Right cardiac atrium (tissue), 5 donors: ENCODE data around the gene AGAP1. TPM values are rescaled to one million over a fixed set of nuclear protein-coding genes. Genes with fewer than 3 reads are reported as not detected.

Experiments used
- ATAC-seq, 2 donors: fragments of 200-7000 bp; cut with Tn5 transposase; one replicate each; pipeline versions ENCODE4 v1.8.0 to v1.9.1; 2020; ENCODE audit warnings: moderate library complexity in 2 of 2, mild to moderate bottlenecking in 1 of 2
- DNase-seq, 3 donors: peaks; one replicate each; pipeline ENCODE4 v3.0.0-alpha.2; 2020
- H3K27ac ChIP-seq: one replicate; pipeline ENCODE4 v1.5.1; 2013; ENCODE audit warnings: mild to moderate bottlenecking, low read length, control low read depth, moderate library complexity
- H3K27me3 ChIP-seq: one replicate; pipeline ENCODE4 v1.6.1; 2013; ENCODE audit not compliant: control insufficient read depth, insufficient read depth
- H3K4me1 ChIP-seq: one replicate; pipeline ENCODE4 v1.6.1; 2013; ENCODE audit warnings: low read length; ENCODE audit not compliant: control insufficient read depth, insufficient read depth
- H3K4me3 ChIP-seq: one replicate; pipeline ENCODE4 v1.5.1; 2013; ENCODE audit warnings: low read length, control low read depth
- H3K9me3 ChIP-seq: one replicate; pipeline ENCODE4 v1.6.1; 2013; ENCODE audit warnings: low read length; ENCODE audit not compliant: control insufficient read depth
- WGBS: extraction: QIAGEN DNeasy Blood & Tissue Kit; methylation state at CpG from one replicate; pipeline ENCODE4 v1.1.7; 2013; 5-methylcytosine and 5-hydroxymethylcytosine counted together
- intact Hi-C, 4 donors: fragments of 100-400 bp; cut with DNase I; formaldehyde crosslinking; loops; one replicate each; pipeline versions ENCODE4 v1.11.0 to v1.14.0; 2022 to 2023
- polyA plus RNA-seq: library from polyadenylated mRNA; stranded (reverse); fragments of 200-250 nt; gene quantifications from one replicate; pipeline ENCODE4 v1.2.3, GENCODE V29; 2013
- total RNA-seq, 4 donors: library from RNA; stranded (reverse); fragmentation: NEBNext Ultra II Directional; extraction: Animal tissue kit (Norgen Biotek cat#: 25700); gene quantifications; one replicate each; pipeline ENCODE4 v1.2.1, GENCODE V29; 2021
- donor health status: healthy with polysubstance abuse.
- donor health status: DM: no; HTN: yes; CAD: no.
- donor health status: DM: no; HTN: no; CAD: no.
- donor health status: DM: no; HTN: yes; CAD: no; lungs with severe emphysema.
- donor health status: DM: yes; HTN: yes; CAD: no.

The AGAP1 gene
- total and polyA plus RNA-seq, 5 donors: 10.5 to 25.3 (median 22.6) TPM

GRCh38 chr2:235961711-235962110 is 467.9 kb downstream of the AGAP1 start:
- Histone ChIP-seq H3K27ac (no peak overlapping the region), H3K4me3 (no peak overlapping the region), H3K27me3 (no peaks in the 10 kb centered on the region), H3K4me1 (no peaks in the 10 kb centered on the region), H3K9me3 (no peaks in the 10 kb centered on the region)
- 98% methylated on average over 12 of the region's 12 CpGs for WGBS
- DNase-seq (no peak), ATAC-seq (no peak)
- intact Hi-C loops: no loop called here

- 91% methylated on average over 17 of the region's 17 CpGs for WGBS
- Histone ChIP-seq H3K9me3 (no peaks in the 10 kb centered on the region), H3K4me3 (no peak overlapping the region), H3K27ac (no peak overlapping the region), H3K27me3 (no peaks in the 10 kb centered on the region), H3K4me1 (no peaks in the 10 kb centered on the region)
- intact Hi-C loops: no loop called here
- no peak for ATAC-seq
- no peak for DNase-seq
Measured at GRCh38 chr2:235963853-235964577, 470.2 kb downstream of the AGAP1 start.

- ATAC-seq: no peak
- intact Hi-C loops: no loop called here
- 86% methylated on average over 13 of the region's 13 CpGs for WGBS
- Histone ChIP-seq H3K9me3 (no peaks in the 10 kb centered on the region), H3K4me3 (no peak overlapping the region), H3K27ac (no peak overlapping the region), H3K27me3 (no peaks in the 10 kb centered on the region), H3K4me1 (no peaks in the 10 kb centered on the region)
- no peak for DNase-seq
Measured at GRCh38 chr2:235964787-235965390, 471.0 kb downstream of the AGAP1 start.

- Histone ChIP-seq H3K27ac (no peak overlapping the region), H3K4me3 (no peak overlapping the region), H3K4me1 (no peaks in the 10 kb centered on the region), H3K9me3 (no peaks in the 10 kb centered on the region), H3K27me3 (no peaks in the 10 kb centered on the region)
- intact Hi-C loops: no loop called here
- 88% methylated on average over 6 of the region's 6 CpGs for WGBS
- ATAC-seq: no peak
- no peak for DNase-seq
Measured at GRCh38 chr2:235966396-235966795, 472.6 kb downstream of the AGAP1 start.

GRCh38 chr2:235966932-235967757 is 473.3 kb downstream of the AGAP1 start:
- no peak for DNase-seq

GRCh38 chr2:235968155-235968554 is 474.3 kb downstream of the AGAP1 start:
- Histone ChIP-seq H3K27me3 (no peaks in the 10 kb centered on the region), H3K9me3 (no peaks in the 10 kb centered on the region), H3K27ac (no peak overlapping the region), H3K4me1 (no peaks in the 10 kb centered on the region), H3K4me3 (no peak overlapping the region)
- no peak for DNase-seq
- ATAC-seq: no peak
- 85% methylated on average over 8 of the region's 8 CpGs for WGBS
- intact Hi-C loops: no loop called here

More at GRCh38 chr2:235966932-235967757, 473.3 kb downstream of the AGAP1 start:
- no peaks in the 10 kb centered on the region for H3K4me1 ChIP-seq
- H3K9me3 ChIP-seq: no peaks in the 10 kb centered on the region
- no peak for ATAC-seq
- no peak overlapping the region for H3K4me3 ChIP-seq
- H3K27ac ChIP-seq: no peak overlapping the region
- intact Hi-C loops: no loop called here
- 95% methylated on average over 26 of the region's 26 CpGs for WGBS
- no peaks in the 10 kb centered on the region for H3K27me3 ChIP-seq

GRCh38 chr2:235968616-235969324 is 474.9 kb downstream of the AGAP1 start:
- Histone ChIP-seq H3K27ac (no peak overlapping the region), H3K4me1 (no peaks in the 10 kb centered on the region), H3K27me3 (no peaks in the 10 kb centered on the region), H3K9me3 (no peaks in the 10 kb centered on the region), H3K4me3 (no peak overlapping the region)
- ATAC-seq (peak; percentile 80 to 86), DNase-seq (peak; percentile 47 to 74 (median 74))
- intact Hi-C loops: no loop called here
- 67% methylated on average over 18 of the region's 18 CpGs for WGBS

- intact Hi-C loops: no loop called here
- no peaks in the 10 kb centered on the region for H3K4me1 ChIP-seq
- WGBS: 95% methylated on average over 23 of the region's 23 CpGs
- H3K9me3 ChIP-seq: no peaks in the 10 kb centered on the region
- DNase-seq (no peak), ATAC-seq (no peak)
- no peak overlapping the region for H3K4me3 ChIP-seq
- H3K27me3 ChIP-seq: no peaks in the 10 kb centered on the region
- H3K27ac ChIP-seq: no peak overlapping the region
Measured at GRCh38 chr2:235970204-235971040, 476.6 kb downstream of the AGAP1 start.

- no peak overlapping the region for H3K4me3 ChIP-seq
- H3K9me3 ChIP-seq: no peaks in the 10 kb centered on the region
- H3K4me1 ChIP-seq: no peaks in the 10 kb centered on the region
- intact Hi-C loops: no loop called here
- ATAC-seq: no peak
- DNase-seq: no peak
- no peak overlapping the region for H3K27ac ChIP-seq
- 95% methylated on average over 6 of the region's 6 CpGs for WGBS
- no peaks in the 10 kb centered on the region for H3K27me3 ChIP-seq
Measured at GRCh38 chr2:235976516-235976915, 482.7 kb downstream of the AGAP1 start.

GRCh38 chr2:235976956-235977355 is 483.1 kb downstream of the AGAP1 start:
- intact Hi-C loops: no loop called here
- H3K4me3 ChIP-seq: no peak overlapping the region
- H3K27me3 ChIP-seq: no peaks in the 10 kb centered on the region
- no peak overlapping the region for H3K27ac ChIP-seq
- no peak for ATAC-seq
- 96% methylated on average over 11 of the region's 11 CpGs for WGBS
- H3K4me1 ChIP-seq: no peaks in the 10 kb centered on the region
- DNase-seq: no peak
- H3K9me3 ChIP-seq: no peaks in the 10 kb centered on the region
